Tibial nerve (tissue), 4 donors: Measurements from ENCODE around the gene MIA2.

ENCODE experiments used
- EP300 ChIP-seq, 2 donors: sonication (generic); formaldehyde crosslinking; IDR thresholded peaks; one replicate each; pipeline ENCODE4 v1.6.1; 2017; ENCODE audit warnings: antibody characterized with exemption in 2 of 2, mild to moderate bottlenecking in 1 of 2
- POLR2A ChIP-seq, 2 donors: fragments of 450-650 bp; IDR thresholded peaks; one replicate each; pipeline ENCODE4 v1.6.1; 2017; ENCODE audit warnings: antibody characterized with exemption in 2 of 2, mild to moderate bottlenecking in 2 of 2, moderate library complexity in 2 of 2
- TF ChIP-seq, protein P1 (sequence below), 5 experiments: fragments of 200-600 bp in 3 of 5; fragments of 450-650 bp in 2 of 5; sonication (generic) in 3 of 5; IDR thresholded peaks; one replicate each; pipeline ENCODE4 v1.5.1; 2016 to 2019; ENCODE audit warnings: antibody characterized with exemption in 5 of 5, mild to moderate bottlenecking in 3 of 5, moderate library complexity in 2 of 5

- TF ChIP-seq, protein P1, sequence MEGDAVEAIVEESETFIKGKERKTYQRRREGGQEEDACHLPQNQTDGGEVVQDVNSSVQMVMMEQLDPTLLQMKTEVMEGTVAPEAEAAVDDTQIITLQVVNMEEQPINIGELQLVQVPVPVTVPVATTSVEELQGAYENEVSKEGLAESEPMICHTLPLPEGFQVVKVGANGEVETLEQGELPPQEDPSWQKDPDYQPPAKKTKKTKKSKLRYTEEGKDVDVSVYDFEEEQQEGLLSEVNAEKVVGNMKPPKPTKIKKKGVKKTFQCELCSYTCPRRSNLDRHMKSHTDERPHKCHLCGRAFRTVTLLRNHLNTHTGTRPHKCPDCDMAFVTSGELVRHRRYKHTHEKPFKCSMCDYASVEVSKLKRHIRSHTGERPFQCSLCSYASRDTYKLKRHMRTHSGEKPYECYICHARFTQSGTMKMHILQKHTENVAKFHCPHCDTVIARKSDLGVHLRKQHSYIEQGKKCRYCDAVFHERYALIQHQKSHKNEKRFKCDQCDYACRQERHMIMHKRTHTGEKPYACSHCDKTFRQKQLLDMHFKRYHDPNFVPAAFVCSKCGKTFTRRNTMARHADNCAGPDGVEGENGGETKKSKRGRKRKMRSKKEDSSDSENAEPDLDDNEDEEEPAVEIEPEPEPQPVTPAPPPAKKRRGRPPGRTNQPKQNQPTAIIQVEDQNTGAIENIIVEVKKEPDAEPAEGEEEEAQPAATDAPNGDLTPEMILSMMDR (IDR thresholded peaks at IDR 0.05): no peak
- TF ChIP-seq POLR2A (IDR thresholded peaks at IDR 0.05) (no peak), EP300 (IDR thresholded peaks at IDR 0.05) (no peak)
Measured at GRCh38 chr14:39265033-39265432, 31.3 kb downstream of the MIA2 start.
